H7 (cell line): Measurements from ENCODE around the gene SLX4IP. TPM values are rescaled to one million over a fixed set of nuclear protein-coding genes. Genes with fewer than 3 reads are reported as not detected.
"Not testable (repeated sequence)": the region's sequence is repeated elsewhere in the genome, so short reads cannot be mapped to it uniquely, and the experiment has no call there.

Experiments
- DNase-seq: peaks from one replicate; pipeline ENCODE4 v3.0.0; 2012
- H3K27me3 ChIP-seq: 2 replicates; pipeline ENCODE4 v1.6.0; 2011; ENCODE audit warnings: mild to moderate bottlenecking, low read length; ENCODE audit not compliant: control insufficient read depth, insufficient read depth
- H3K36me3 ChIP-seq: replicated peaks from 2 replicates; pipeline ENCODE4 v1.5.1; 2011; ENCODE audit warnings: low read length; ENCODE audit not compliant: control insufficient read depth, insufficient read depth
- H3K4me3 ChIP-seq: 2 replicates; pipeline ENCODE4 v1.5.1; 2011; ENCODE audit warnings: low read depth, mild to moderate bottlenecking, control low read depth, low read length, moderate library complexity; ENCODE audit not compliant: insufficient read depth
- total RNA-seq: library from RNA; depleted of rRNA; stranded (reverse); fragments of >200 nt; shearing (Covaris generic); gene quantifications from 2 replicates; pipeline ENCODE4 v1.2.3, GENCODE V29; 2014

The SLX4IP gene
- total RNA-seq, 1 experiment from 2014 or later = 3.9 TPM

DNA sequence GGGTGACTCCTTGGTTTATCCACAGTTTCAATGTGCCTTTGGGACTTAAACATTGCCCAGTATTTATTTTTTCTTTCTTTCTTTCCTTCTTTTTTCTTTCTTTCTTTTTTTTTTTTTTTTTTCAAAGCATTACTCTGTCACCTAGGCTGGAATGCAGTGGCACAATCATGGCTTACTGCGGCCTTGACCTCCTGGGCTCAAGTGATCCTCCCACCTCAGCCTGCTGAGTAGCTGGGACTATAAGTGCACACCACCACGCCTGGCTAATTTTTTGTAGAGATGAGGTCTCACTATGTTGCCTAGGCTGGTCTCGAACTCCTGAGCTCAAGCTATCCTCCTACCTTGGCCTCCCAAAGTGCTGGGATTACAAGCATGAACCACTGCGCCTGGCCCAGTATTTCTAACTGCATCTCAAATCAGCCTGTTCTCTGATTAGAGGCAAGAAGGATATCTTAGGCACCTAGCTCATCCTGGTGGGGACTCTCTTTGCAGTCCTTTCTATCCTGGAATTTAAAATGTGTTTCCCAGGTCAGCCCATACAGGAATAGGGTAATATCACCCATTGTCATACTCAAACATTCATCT lies 182.5 kb downstream of the SLX4IP start:
- not testable (repeated sequence) for DNase-seq, H3K27me3 ChIP-seq, H3K4me3 ChIP-seq, H3K36me3 ChIP-seq

DNA sequence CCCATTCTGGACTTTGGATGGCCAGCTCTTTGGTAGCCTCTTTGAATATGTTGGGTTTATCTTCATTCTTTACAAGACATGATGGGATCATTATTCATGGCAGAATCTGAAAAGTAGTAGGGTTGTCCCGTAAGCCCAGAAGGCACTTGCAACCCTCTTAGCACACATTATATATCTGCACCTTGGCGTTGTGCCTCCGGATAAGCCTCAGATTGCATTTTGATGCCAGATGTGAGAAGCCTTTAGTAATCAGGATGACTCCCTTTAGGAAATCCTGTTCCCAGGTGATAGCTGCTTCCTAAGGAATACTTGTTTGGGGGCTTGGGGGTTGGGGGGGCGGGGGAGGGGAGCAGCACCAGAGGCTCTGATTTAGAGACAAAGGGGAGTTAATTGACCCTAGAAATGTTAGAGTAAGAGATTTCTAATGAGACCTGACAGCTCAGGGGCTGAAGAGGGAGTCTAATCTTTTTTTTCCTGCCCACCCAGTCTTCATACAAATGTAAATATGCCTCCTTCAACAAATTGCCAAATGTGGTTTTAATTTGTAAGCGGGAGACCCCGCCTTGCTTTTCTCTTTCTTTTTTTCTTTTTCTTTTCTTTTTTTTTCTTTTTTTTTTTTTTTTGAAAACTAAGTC lies 183.6 kb downstream of the SLX4IP start:
- no peaks in the 10 kb centered on the region for H3K36me3 ChIP-seq

DNA sequence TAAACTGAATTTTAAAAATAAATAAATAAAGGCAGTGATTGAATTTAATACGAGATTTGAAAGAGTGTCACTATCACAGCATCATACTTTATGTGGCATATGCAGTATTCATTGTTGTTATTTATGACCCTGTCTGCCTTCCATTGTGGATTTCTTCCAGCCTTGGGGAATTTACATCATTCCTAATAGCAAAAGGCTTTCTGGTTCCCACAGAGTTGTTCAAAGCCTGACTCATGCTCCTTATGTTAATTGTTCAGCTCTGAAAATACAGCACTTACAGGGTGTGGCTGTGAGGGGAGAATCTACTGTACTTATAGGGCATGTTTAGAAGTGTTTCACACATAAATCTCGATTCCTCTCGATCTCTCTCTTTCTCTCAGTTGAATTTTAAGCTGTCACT lies 184.3 kb downstream of the SLX4IP start:
- Histone ChIP-seq H3K27me3 (no peaks in the 10 kb centered on the region), H3K36me3 (no peaks in the 10 kb centered on the region), H3K4me3 (no peak overlapping the region)
- no peak for DNase-seq

More for the DNA sequence above, 183.6 kb downstream of the SLX4IP start:
- DNase-seq = peak; percentile 34
- H3K4me3 ChIP-seq = no peak overlapping the region
- no peaks in the 10 kb centered on the region for H3K27me3 ChIP-seq

DNA sequence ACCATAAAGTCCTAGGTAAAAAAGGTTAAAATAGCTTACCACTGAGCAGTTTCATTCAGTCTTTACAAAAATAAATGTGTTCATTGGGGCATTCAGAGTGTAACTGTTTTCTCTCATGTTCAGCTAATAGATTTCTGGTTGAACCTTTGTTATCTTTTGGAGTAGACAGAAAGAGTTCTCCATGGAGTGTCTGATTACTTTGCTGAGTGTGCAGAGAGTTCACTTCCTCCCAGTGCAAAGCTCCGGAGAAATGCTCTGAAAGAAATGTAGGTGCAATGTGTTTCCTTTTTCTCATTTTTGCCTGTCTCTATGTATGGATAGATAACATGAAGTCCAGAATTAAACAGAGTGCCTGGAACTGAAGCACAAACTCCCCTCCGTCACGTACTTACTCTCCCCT lies 186.0 kb downstream of the SLX4IP start:
- Histone ChIP-seq H3K36me3 (no peaks in the 10 kb centered on the region), H3K4me3 (no peak overlapping the region), H3K27me3 (no peaks in the 10 kb centered on the region)
- DNase-seq = no peak

- H3K4me3 ChIP-seq = no peak overlapping the region
- H3K36me3 ChIP-seq = no peaks in the 10 kb centered on the region
- DNase-seq = no peak
Observed at GRCh38 chr20:10622657-10623418, 187.7 kb downstream of the SLX4IP start.

GRCh38 chr20:10625641-10626040 lies 190.5 kb downstream of the SLX4IP start:
- Histone ChIP-seq H3K36me3 (no peaks in the 10 kb centered on the region), H3K27me3 (no peaks in the 10 kb centered on the region), H3K4me3 (no peak overlapping the region)
- no peak for DNase-seq

More at GRCh38 chr20:10622657-10623418, 187.7 kb downstream of the SLX4IP start:
- H3K27me3 ChIP-seq = no peaks in the 10 kb centered on the region

GRCh38 chr20:10626896-10627295 lies 191.8 kb downstream of the SLX4IP start:
- DNase-seq = no peak
- H3K27me3 ChIP-seq = no peaks in the 10 kb centered on the region
- no peak overlapping the region for H3K4me3 ChIP-seq
- H3K36me3 ChIP-seq = no peaks in the 10 kb centered on the region

- Histone ChIP-seq H3K27me3 (no peaks in the 10 kb centered on the region), H3K36me3 (no peaks in the 10 kb centered on the region), H3K4me3 (no peak overlapping the region)
- no peak for DNase-seq
Observed at GRCh38 chr20:10629946-10630650, 195.0 kb downstream of the SLX4IP start.

- Histone ChIP-seq H3K27me3 (no peaks in the 10 kb centered on the region), H3K36me3 (no peaks in the 10 kb centered on the region), H3K4me3 (no peak overlapping the region)
- no peak for DNase-seq
Observed at GRCh38 chr20:10631126-10631525, 196.0 kb downstream of the SLX4IP start.

GRCh38 chr20:10632721-10633509 lies 197.8 kb downstream of the SLX4IP start:
- Histone ChIP-seq H3K27me3 (no peaks in the 10 kb centered on the region), H3K36me3 (no peaks in the 10 kb centered on the region), H3K4me3 (no peak overlapping the region)
- DNase-seq = no peak

GRCh38 chr20:10633718-10634117 lies 198.6 kb downstream of the SLX4IP start:
- no peaks in the 10 kb centered on the region for H3K27me3 ChIP-seq
- no peaks in the 10 kb centered on the region for H3K36me3 ChIP-seq
- H3K4me3 ChIP-seq = no peak overlapping the region
- DNase-seq = no peak

DNA sequence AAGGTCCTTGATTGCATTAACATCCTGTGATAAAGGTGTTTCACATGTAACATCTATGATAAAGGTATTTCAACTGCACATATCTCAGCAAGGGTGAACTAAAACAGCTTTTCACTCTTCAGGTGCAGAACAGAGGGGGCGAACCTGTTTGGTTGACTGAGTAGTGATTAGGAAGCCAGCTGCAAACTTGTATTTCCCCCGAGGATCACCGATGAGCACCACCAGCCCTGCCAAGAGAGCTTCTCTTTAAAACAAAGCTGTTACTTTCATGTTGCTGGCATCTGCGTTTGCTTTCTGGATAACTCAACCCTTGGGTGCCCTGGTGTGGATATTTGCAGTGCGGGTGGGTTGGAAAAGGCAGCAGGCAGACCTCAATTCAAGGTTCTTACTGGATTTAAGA lies 199.1 kb downstream of the SLX4IP start:
- peaks cover 1% of the 10 kb centered on the region for H3K36me3 ChIP-seq
- DNase-seq = no peak
- no peaks in the 10 kb centered on the region for H3K27me3 ChIP-seq
- no peak overlapping the region for H3K4me3 ChIP-seq

DNA sequence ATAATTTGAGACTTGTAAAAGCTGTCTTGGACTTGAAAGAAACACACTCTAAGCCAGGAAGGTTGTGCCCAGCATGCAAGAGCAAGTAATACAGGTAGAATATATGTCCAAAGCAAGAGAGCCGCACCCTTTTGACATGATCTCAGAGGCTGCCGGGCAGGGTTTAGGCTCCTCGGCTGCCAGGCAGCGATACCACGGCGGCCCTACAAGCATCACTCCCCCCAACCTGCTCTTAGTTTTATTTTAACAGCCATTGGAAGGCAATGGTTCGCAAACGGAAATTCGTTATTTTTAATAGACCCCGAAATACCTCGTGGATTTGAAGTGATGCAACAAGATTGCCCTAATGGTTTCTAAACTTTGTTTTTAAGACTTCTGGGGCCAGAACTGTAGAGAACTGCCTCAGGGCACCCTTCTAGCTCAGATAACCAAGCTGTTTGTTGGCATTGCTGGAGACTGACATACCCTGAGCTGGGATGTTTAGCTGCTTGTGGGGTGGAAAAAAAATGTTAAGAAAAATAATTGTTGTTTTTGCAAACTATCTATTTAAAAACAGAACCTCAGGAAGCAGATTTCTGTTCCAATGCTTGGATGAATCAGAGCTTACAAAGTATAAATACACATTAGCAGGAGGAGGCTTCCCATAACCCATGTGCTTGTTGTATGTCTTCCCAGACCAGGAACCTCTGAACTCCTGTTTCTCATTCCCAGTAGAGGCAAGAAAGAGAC lies 199.7 kb downstream of the SLX4IP start:
- Histone ChIP-seq H3K36me3 (peaks cover 7% of the 10 kb centered on the region), H3K27me3 (no peaks in the 10 kb centered on the region), H3K4me3 (no peak overlapping the region)
- DNase-seq = no peak
